Daoy (cell line): Measurements from ENCODE around the gene BMPER. TPM values are rescaled to one million over a fixed set of nuclear protein-coding genes. Genes with fewer than 3 reads are reported as not detected.
A peak's percentile ranks its signal among the peaks of the same experiment; 100 is the strongest.

Experiments used
- DNase-seq: peaks from one replicate; pipeline ENCODE4 v3.0.0-alpha.2; 2015; ENCODE audit warnings: low read depth
- total RNA-seq: library from RNA; depleted of rRNA; stranded (reverse); fragments of >200 nt; shearing (Covaris generic); gene quantifications from 2 replicates; pipeline ENCODE4 v1.2.3, GENCODE V29; 2014

BMPER gene
- total RNA-seq, 1 experiment from 2014 or later = 1.6 TPM

- DNase-seq = no peak
Measured at GRCh38 chr7:33923440-33924229, 18.3 kb downstream of the BMPER start.

GRCh38 chr7:33926535-33926934 is 21.2 kb downstream of the BMPER start:
- peak; percentile 37 for DNase-seq

DNA sequence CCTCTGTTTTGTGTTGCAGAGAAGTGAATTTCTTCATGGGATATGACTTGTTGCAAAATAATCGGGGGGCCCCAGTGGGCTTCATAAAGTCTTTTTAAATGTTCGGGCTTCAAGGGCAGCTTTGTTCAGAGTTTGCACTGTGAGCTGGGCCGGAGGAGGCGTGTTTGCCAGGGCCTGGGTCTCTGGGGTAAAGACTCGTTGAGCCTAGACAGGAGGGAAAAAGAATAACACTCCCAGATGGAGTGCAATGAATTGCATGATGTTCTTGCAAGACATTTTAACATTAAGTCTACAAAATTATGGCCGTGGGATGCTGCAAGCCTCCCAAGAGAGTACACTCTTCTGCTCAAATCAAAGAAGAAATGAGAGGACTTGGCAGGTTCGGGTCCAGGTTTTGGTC is 23.6 kb downstream of the BMPER start:
- DNase-seq = no peak

DNA sequence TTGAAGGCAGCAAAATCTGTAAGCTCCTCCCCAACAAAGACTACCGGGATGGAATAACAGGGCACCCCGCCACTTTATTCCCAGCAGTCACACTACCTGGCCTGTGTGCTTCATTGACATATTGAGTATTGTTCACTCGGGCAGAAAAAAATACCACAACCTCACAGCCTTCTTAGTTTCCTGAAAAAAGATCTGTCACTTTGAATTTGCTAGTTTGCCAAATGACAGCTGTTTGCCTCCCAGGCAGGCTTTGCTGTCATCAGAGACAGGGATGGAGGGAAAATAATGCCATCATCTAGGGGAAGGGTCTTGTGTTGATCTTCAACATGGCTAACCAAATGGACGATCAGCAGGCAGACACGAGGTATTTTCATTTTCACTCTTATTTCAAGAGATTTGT is 26.9 kb downstream of the BMPER start:
- no peak for DNase-seq

- peak; percentile 93 for DNase-seq
Measured at GRCh38 chr7:33932832-33933468, 27.6 kb downstream of the BMPER start.

- DNase-seq = peak; percentile 95
Measured at GRCh38 chr7:33933611-33934281, 28.4 kb downstream of the BMPER start.

DNA sequence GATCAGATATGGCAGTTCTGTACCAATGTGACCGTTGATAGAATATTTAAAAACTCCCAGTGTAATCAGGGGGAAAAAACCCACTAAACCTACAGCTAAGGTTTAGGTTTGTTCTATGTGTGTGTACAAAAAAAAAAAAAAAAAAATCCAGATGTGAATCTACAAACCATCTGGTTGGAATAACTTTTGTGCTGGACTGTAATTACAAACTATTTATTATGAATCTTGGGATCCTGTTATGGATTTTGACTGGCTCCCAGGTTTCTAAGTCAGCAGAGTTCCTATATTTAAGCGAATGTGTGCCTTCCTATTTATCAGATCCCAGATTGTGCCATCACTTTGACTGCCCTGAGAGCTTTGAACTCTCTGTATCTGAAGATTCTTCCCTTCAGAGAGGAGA is 29.1 kb downstream of the BMPER start:
- DNase-seq = no peak

DNA sequence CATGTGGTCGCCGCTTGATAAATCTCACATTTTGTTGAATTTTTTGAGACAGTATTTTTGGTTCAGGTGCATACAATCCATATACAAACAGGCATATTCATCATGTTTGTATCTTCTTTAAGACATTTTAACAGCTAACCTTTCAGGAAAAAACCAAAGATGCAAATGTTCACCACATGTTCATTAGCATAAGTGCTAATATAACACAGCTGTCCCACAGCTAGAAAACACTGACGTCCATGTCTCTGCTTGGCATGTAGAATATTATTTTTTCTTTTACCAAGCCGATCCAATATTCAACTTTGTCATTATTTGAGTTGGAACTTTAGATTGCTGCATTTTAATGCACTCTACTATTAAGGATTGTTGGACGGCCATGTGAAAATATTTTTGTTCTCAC is 31.2 kb downstream of the BMPER start:
- no peak for DNase-seq

- DNase-seq = peak; percentile 23
Measured at GRCh38 chr7:33937871-33938270, 32.5 kb downstream of the BMPER start.

DNA sequence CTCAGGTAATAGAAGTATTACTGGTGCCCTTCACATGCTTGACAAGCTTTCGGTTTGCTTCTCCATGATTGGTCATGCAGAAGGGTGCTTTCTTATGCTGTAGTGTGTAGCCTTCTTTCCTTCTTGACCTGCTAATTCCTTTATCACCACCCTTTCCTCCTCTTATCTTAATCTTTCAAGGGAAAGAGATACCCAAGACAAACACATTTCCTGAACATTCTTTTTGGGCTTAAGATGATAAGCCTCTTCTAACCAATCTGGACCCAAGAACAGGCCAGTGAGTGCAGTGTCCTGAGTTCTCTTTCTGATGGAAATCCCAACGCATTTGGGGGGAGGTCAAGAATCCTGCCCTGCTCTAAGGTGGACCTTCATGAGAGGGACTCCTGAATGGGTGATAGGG is 33.8 kb downstream of the BMPER start:
- no peak for DNase-seq

DNA sequence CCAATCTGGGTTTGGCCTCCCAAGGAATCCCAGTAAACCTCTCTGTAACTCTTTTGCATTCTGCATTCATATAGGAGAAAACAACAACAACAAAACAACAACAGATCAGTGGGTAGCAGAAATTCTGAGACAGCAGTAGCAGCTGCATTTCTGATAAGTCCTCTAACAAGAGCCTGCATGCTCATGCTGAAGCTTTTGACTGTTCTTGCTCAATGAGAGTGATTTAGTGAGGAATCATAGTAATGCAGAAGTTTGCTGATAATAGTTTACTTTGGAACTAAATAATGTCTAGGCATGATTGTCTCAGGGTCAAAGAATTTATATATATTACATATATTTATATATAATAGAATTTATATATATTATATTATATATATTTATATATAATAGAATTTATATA is 35.2 kb downstream of the BMPER start:
- DNase-seq = no peak

DNA sequence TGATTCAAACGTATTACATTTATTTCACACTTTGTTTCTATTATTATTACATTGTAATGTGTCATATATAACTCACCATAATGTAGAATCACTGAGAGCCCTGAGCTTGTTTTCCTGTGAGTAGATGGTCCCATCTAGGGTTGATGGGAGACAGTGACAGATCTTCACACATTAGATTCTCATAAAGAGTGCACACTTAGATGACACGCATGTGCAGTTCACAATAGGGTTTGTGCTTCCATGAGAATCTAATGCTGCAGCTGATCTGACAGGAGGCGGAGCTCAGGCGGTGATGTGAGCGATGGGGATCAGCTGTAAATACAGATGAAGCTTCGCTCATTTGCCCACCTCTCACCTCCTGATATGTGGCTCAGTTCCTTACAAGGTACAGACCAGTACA is 36.1 kb downstream of the BMPER start:
- no peak for DNase-seq

GRCh38 chr7:33946094-33946699 is 40.9 kb downstream of the BMPER start:
- DNase-seq = no peak

DNA sequence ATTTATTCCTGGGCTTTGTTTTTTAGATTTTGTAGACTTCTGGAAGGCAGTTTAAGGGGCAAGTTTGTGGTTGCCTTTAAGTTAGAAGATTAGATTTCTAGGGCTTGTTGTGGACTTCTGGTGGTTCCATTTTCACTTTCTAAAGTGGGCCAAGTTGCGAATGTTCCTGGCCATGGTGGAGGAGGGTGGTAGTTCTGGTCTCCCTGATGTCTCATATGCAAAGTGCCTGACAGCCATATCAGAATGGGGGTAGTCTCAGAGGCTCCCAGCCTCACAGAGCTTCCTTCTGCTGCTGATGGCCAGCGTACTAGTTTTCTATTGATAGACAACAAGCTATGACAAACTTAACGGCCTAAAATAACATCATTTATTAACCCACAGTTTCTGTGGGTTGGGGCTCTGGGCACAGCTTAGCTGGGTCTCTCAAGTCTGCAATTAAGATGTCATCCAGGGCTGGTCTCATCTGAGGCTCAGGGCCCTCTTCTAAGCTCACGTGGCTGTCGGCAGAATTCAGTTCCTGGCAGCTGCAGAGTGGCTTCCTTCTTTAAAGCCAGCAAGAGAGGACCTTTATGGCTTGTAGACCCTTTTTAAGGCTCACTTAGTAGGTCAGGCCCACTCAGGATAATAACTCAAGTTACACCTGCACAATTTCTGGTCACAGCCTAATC is 44.8 kb downstream of the BMPER start:
- DNase-seq = no peak

DNA sequence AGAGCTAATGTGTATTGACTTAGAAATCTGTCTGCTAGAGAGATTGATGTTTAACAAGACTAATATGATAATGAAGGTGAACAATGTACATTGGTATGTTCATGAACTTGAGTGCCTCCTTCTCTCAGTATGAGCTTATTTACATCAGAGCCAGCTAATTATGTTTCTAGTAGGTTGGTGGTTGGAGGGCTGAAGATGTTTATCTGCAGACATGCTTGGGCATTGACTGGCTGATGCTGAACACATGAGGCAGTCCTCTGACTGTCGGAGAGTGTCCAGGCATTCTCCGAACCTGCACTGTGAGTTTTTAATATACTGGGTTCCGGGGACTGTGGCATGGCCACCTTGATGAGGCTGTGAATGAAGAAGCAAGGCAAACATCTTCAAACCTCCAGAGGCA is 47.5 kb downstream of the BMPER start:
- peak; percentile 48 for DNase-seq

- no peak for DNase-seq
Measured at GRCh38 chr7:33958104-33958503, 52.8 kb downstream of the BMPER start.

DNA sequence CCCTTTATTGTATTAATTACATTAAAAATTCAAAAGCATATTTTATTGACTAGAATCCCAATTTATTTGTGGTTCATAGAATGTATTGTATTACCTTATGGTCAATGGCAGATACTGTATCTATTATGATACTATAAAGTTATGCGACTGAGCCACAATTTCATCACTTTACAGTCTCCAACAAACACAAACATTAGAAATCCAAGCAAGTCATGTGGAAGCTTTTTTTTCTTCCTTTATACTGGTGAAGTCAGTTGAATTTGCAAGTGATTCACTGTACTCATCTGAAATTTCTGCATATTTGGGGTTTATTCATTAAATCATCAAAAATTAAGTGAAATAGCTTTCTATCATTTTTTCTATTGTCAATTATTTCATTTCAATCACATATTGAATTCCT is 54.3 kb downstream of the BMPER start:
- no peak for DNase-seq

- DNase-seq = no peak
Measured at GRCh38 chr7:33961948-33962347, 56.6 kb downstream of the BMPER start.

DNA sequence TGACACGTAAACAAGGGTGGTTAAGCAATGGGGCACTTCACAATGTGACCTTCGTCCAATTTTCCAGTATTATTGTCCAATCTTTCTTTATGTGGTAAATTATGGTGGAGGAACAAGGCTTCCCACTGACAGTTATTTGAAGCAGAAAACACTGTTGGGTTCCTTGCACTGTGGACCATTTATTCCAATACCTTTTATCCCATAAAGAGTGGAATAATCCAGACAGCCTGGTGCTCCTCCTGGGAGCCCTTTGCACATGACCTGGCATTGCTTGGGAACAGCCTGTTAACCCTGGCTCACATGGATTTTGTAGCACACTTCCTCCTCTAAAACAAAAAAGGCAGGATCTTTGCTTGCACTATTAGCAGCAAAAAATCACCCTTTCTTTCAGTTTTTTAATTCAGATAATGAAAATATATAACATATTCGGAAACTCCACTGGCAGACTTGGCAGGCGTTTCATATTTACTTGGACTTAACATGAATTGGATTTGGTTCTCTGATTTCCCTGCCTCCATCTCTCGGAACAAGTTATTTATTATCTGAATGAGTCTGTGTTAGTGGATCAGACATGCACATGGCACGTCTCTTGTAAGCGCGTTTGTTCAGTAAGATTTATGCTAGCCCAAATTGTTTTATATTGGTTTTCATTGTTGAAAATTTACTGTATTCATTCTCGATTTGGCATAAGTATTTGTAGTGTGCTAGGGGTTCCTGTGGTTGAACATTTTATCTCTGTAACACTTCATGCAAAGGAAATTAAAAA is 59.3 kb downstream of the BMPER start:
- DNase-seq = no peak

DNA sequence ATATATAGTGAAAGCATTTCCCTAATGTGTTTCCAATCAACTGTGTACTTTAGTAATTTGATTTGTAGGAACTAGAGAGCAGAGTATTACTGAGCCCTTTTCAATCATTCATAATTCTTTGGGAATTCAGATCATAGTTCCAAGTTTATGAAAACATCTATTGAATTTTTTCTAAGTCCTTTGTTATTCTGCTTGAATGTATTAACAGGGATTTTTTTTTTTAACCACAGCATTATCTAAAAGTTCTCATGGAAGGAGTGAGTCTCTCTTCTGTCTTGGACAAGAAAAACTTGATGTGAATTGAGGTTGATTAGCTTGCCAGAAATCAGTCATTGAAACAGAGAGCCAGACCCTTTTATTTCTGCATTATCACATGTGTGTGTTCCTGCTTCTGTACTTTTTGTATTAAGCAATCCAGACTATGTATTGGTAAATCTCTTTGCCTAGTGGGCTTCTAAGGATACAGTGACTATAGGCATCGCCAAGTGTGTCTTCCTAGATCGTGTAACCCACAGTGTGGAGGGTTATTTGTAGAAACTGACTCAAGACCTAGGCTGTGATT is 59.9 kb downstream of the BMPER start:
- DNase-seq = no peak

DNA sequence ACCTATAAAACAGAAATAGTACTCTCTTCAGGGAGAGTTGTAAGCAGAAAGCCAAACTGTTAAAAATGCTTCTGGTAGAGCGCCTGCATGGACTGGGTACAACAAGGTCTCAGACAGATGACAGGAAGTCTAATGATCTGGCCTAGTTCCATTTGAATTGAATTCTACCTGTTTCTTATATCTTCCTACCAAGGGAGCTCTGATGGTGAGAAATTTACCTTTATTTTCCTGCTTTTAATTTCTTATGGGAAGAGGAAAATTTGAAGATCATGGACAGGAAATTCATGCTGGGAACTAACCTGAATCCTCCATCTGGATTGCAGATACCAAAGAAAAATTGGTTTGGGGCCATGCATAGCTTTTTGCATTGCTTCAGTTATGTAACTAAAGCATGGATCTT is 63.3 kb downstream of the BMPER start:
- DNase-seq = no peak
